ENCODE measurements around the gene CPXM2. TPM values are rescaled to one million over a fixed set of nuclear protein-coding genes. Genes with fewer than 3 reads are reported as not detected.

Gene CPXM2
- polyA plus RNA-seq, 1 experiment = 14.4 TPM

- Histone ChIP-seq H3K36me3 (ENCODE audit: control insufficient read depth, insufficient read depth, low read length) (no peaks in the 10 kb centered on the region), H3K4me3 (ENCODE audit: low read depth, low read length) (no peak overlapping the region), H3K27me3 (ENCODE audit: control insufficient read depth, insufficient read depth, low read length) (no peaks in the 10 kb centered on the region)
- POLR2A ChIA-PET = no interaction called here
- DNase-seq (ENCODE audit: low read depth) = no peak
- CTCF ChIA-PET = no interaction called here
- no peak for TF ChIP-seq CTCF (IDR thresholded peaks at IDR 0.05; ENCODE audit: insufficient read depth, low read depth, low read length)
These were observed 39.1 kb downstream of the CPXM2 start for GRCh38 chr10:123852411-123852951.

GRCh38 chr10:123848564-123849457 is 42.8 kb downstream of the CPXM2 start:
- no peak for DNase-seq (ENCODE audit: low read depth)
- no peaks in the 10 kb centered on the region for H3K27me3 ChIP-seq (ENCODE audit: control insufficient read depth, insufficient read depth, low read length)
- H3K36me3 ChIP-seq (ENCODE audit: control insufficient read depth, insufficient read depth, low read length) = no peaks in the 10 kb centered on the region
- ChIA-PET CTCF (no interaction called here), POLR2A (no interaction called here)
- no peak for TF ChIP-seq CTCF (IDR thresholded peaks at IDR 0.05; ENCODE audit: insufficient read depth, low read depth, low read length)
- H3K4me3 ChIP-seq (ENCODE audit: low read depth, low read length) = no peak overlapping the region

GRCh38 chr10:123847686-123848432 is 43.7 kb downstream of the CPXM2 start:
- peak; percentile 57 for DNase-seq (ENCODE audit: low read depth)
- no peak for TF ChIP-seq CTCF (IDR thresholded peaks at IDR 0.05; ENCODE audit: insufficient read depth, low read depth, low read length)
- POLR2A ChIA-PET = no interaction called here
- Histone ChIP-seq H3K36me3 (ENCODE audit: control insufficient read depth, insufficient read depth, low read length) (no peaks in the 10 kb centered on the region), H3K27me3 (ENCODE audit: control insufficient read depth, insufficient read depth, low read length) (no peaks in the 10 kb centered on the region), H3K4me3 (ENCODE audit: low read depth, low read length) (no peak overlapping the region)
- CTCF ChIA-PET = interaction anchor here (0.8 kb wide), 1 partner anchor 265 kb away, joined by 3 read pairs; no protein-coding TSS in a partner anchor

GRCh38 chr10:123843835-123844234 is 47.8 kb downstream of the CPXM2 start:
- POLR2A ChIA-PET = no interaction called here
- CTCF ChIA-PET = no interaction called here
- Histone ChIP-seq H3K27me3 (ENCODE audit: control insufficient read depth, insufficient read depth, low read length) (no peaks in the 10 kb centered on the region), H3K36me3 (ENCODE audit: control insufficient read depth, insufficient read depth, low read length) (no peaks in the 10 kb centered on the region), H3K4me3 (ENCODE audit: low read depth, low read length) (no peak overlapping the region)
- TF ChIP-seq CTCF (IDR thresholded peaks at IDR 0.05; ENCODE audit: insufficient read depth, low read depth, low read length) = no peak
- no peak for DNase-seq (ENCODE audit: low read depth)

Data from BJ (cell line).